WERI-Rb-1 (cell line): Measurements from ENCODE around the gene PCK1.
A peak's percentile ranks its signal among the peaks of the same experiment; 100 is the strongest.

ENCODE experiments used
- DNase-seq: peaks from one replicate; pipeline ENCODE4 v3.0.0-alpha.2; 2020
- H3K27ac ChIP-seq: fragments of 250-450 bp; sonication (Bioruptor Pico); 2 replicates; pipeline ENCODE4 v1.5.1; 2020; ENCODE audit warnings: mild to moderate bottlenecking, moderate library complexity
- H3K27me3 ChIP-seq: fragments of 250-450 bp; sonication (Bioruptor Pico); 2 replicates; pipeline ENCODE4 v1.5.1; 2021; ENCODE audit warnings: mild to moderate bottlenecking, low read depth, moderate library complexity; ENCODE audit not compliant: insufficient read depth, severe bottlenecking
- H3K36me3 ChIP-seq: fragments of 250-450 bp; sonication (Bioruptor Pico); 2 replicates; pipeline ENCODE4 v1.5.1; 2020; ENCODE audit warnings: mild to moderate bottlenecking, moderate library complexity
- H3K4me3 ChIP-seq: 2 replicates; pipeline ENCODE4 v1.5.1; 2011; ENCODE audit warnings: low read depth, mild to moderate bottlenecking, control low read depth, low read length
- H3K9me3 ChIP-seq: fragments of 250-450 bp; sonication (Bioruptor Pico); 2 replicates; pipeline ENCODE4 v1.5.1; 2021; ENCODE audit warnings: mild to moderate bottlenecking, moderate library complexity; ENCODE audit not compliant: severe bottlenecking
- TF ChIP-seq, protein P1 (sequence below): IDR thresholded peaks from 2 replicates; pipeline ENCODE4 v1.5.1; 2011; ENCODE audit warnings: low read depth, mild to moderate bottlenecking, control low read depth, inconsistent platforms, low read length

The PCK1 gene

GRCh38 chr20:57589728-57590484 lies 29.0 kb downstream of the PCK1 start:
- Histone ChIP-seq H3K36me3 (no peaks in the 10 kb centered on the region), H3K27ac (no peak overlapping the region), H3K27me3 (no peaks in the 10 kb centered on the region), H3K4me3 (no peak overlapping the region), H3K9me3 (no peaks in the 10 kb centered on the region)
- no peak for DNase-seq
- TF ChIP-seq, protein P1, sequence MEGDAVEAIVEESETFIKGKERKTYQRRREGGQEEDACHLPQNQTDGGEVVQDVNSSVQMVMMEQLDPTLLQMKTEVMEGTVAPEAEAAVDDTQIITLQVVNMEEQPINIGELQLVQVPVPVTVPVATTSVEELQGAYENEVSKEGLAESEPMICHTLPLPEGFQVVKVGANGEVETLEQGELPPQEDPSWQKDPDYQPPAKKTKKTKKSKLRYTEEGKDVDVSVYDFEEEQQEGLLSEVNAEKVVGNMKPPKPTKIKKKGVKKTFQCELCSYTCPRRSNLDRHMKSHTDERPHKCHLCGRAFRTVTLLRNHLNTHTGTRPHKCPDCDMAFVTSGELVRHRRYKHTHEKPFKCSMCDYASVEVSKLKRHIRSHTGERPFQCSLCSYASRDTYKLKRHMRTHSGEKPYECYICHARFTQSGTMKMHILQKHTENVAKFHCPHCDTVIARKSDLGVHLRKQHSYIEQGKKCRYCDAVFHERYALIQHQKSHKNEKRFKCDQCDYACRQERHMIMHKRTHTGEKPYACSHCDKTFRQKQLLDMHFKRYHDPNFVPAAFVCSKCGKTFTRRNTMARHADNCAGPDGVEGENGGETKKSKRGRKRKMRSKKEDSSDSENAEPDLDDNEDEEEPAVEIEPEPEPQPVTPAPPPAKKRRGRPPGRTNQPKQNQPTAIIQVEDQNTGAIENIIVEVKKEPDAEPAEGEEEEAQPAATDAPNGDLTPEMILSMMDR, result no peak

DNA sequence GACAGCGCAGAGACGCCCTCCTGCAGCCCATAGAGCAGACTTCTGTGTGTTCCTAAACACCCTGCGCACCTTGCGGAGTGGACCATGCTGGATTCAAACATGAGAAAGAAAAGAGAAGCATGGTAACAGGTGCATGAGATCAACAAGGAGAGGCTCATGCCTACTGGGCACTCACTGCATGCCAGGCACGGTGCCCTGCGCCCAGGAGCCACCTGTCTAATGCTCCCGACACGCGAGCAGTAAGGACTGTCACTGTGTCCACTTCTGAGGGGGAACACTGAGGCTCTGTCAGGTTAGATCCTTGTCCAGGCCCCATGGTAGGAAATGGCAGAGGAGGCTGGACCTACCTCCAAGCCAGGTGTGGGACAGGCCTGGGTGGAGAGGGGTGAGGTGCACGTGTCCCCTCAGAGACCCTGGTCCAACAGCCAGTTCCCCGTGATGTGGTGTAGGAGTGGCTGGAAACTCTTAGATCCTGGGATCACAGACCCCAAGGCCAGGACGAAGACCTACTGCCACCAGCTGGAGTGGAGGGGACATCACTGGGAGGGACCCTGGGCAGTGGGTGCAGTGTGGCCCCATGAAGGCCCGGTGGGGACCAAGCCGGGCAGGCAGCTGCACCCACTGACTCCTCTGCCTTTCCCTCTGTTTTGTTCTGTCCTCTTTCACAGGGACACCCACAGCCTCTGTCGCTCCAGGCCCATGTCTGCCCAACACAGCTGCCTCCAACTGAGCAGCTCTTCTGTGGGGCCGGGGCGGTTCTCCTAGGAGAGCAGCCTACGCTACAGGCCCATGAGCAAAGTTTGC lies 29.8 kb downstream of the PCK1 start:
- TF ChIP-seq, protein P1, result peak; percentile 22; the same call in 1 of the 2 replicates
- DNase-seq, result no peak
- Histone ChIP-seq H3K36me3 (no peaks in the 10 kb centered on the region), H3K27me3 (no peaks in the 10 kb centered on the region), H3K9me3 (no peaks in the 10 kb centered on the region), H3K4me3 (no peak overlapping the region), H3K27ac (no peak overlapping the region)

- no peaks in the 10 kb centered on the region for H3K27me3 ChIP-seq
- TF ChIP-seq, protein P1, result no peak
- no peak overlapping the region for H3K27ac ChIP-seq
- H3K4me3 ChIP-seq, result no peak overlapping the region
- no peak for DNase-seq
- H3K36me3 ChIP-seq, result no peaks in the 10 kb centered on the region
- H3K9me3 ChIP-seq, result no peaks in the 10 kb centered on the region
Observed at GRCh38 chr20:57591289-57592229, 30.6 kb downstream of the PCK1 start.

DNA sequence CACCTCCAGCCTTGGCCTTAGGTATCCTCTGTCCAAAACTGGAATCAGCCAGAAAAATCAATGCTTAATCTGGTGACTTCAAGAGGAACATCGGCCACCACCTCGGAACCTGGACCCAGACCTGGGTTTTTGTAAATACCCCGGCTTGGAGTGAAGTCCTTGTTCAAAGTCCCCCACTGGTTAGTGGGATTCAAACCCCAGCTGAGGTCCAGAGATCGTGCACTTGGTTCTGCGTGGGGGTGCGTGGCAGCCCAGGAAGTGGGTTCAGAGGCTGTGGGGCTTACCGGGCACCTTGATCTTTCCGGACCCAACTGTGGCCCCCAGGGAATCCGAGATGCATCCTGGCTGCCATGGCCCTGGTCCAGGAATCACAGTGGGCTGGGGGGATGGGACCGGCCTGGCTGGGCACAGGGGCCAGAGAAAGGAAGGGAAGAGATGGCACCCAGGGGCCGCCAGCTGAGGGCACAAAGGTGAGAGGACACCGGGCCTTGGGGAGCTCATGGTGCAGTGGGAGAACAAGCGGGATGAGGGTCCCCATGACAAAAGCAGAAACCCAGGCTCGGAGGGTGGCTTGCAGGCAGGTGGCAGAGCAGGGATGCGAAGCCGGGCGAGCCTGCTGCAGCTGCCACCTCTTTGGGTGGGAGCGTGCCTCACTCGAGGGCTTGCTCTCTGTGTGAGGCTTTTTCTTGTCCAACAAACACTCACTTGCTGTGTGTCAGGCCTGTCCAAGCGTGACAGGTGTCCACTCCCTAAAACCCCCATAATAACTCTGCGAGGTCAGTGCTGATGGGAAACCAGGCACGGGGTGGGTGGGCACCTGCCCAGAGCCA lies 31.6 kb downstream of the PCK1 start:
- TF ChIP-seq, protein P1, result no peak
- DNase-seq, result no peak
- Histone ChIP-seq H3K27me3 (no peaks in the 10 kb centered on the region), H3K27ac (no peak overlapping the region), H3K36me3 (no peaks in the 10 kb centered on the region), H3K9me3 (no peaks in the 10 kb centered on the region), H3K4me3 (no peak overlapping the region)
